NCI-H446 treated with DMSO at 0.1 percent for 48 hours (cell line): ENCODE measurements around the gene CCDC39.

Experiments
- DNase-seq: peaks from one replicate; lab custom pipeline; 2025; lab: John Stamatoyannopoulos, UW

Gene CCDC39

DNA sequence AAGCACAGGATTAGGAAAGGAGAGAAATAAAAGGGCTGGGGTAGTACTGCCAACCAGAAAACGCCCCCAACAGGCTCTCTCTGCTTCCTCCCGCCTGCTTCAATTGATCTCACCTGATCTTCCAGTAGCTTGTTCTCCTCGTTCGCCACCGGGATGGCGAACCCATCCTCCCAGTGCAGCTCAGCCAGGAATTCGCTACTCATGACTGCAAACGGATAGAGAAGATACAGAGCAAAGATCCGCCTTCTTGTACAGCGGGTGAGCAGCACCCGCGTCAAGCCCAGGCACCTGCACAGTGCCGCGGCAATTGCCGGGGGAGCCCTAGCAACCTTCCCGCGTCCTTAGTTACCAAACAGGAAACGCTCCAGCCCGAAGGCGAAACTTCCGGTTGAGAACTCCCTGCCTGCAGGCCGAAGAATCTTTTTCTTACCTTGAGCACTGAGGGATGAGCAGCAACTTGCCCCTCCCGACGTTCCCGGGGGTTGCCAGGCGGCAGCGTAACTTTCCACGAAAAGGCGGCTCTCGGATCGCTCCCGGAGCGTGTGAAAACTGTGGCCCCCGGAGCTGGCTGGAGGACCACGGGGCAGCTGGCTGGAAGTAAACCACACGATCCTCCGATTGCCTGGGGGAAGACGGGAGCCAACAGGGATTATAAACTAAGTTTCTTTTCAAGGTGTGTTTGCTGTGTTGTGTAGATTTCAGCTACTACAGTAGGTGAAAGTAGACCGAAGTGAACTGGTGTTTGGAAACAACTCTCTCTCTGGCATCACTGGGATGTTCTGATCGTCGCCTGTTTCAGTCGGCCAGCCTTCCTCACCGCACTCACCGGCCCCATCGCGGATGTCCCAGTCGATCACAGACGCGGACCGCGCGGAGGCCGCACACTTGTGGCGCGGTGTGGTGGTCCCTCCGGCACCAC, at the start of gene CCDC39:
Gene CCDC39 (minus strand): TSS at position 312 of the 919 bp plus-strand sequence. CDS start 109 bp downstream, at position 203.
- no peak for DNase-seq

DNA sequence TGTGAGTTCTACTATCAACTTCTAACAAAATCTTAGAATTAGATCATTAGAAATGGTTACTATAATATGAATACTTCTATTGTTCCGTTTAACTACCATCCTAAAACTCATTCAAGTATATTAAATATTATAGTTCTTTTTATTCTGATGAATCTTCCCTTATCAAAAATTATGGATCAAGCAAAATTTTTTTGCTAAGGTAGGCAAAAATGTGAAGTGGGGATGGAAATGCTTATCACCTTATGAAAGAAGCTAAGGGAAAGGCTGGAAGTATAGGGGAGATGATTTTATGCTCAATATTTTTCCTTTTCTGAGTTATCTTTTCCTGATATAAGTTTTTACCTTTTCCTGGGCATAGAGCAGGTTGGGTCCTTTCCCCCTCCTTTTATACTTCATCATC, 40.7 kb upstream of the CCDC39 start:
- no peak for DNase-seq

DNA sequence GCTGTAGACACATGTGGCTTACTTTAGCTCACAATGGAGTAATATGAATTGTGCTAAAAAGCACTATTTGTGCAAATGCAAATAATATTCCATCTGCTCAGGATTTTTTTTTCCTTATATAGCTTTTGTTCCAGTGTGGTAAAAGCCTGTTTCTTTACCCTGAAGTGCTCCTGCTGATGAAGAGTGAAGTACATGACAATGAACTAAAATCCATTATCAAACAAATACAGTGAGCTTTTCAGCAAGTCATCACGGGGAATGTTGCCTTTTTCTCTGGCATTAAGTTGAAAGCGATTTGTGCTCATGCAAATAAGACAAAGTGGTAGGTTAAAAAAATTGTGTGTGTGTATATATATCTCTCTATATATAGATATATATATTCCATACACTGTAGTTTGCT, 28.6 kb upstream of the CCDC39 start:
- no peak for DNase-seq

DNA sequence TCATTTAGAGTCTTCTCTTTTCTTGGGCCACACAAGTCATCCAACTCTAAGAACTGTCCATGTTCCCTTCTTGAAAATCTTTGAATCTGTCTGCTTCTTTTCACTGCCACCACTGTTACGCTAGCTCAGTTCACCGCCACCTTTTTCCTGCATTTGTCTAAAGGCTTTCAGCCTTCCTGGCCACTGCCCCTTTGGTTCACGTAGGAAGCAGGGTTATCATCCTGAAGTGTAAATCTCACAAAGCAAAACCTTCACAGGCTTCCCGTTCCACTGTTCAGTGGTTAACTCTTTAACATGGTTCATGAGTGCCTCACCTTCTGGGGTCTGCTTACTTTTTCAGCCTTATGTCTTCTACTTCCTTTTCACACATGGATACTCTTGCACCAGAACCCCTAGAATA, 26.3 kb upstream of the CCDC39 start:
- DNase-seq: no peak

DNA sequence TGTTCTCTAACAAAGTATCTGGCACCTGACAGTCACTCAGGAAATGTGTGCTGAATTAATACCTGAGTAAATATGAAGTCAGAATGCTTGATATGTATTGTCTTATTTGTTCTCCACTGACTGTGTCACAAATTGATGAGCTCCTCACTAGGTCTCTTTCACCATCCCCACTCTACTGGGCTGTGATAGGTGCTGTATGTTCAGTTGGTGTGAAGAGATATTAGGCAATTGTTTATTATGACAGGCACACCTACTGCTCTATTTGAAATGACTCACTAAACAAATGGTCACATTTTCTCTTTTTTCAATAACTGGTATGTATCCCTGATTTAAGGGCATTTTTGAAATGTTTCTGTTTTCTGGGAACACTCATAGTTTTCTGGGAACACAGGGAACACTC, 25.2 kb upstream of the CCDC39 start:
- no peak for DNase-seq

DNA sequence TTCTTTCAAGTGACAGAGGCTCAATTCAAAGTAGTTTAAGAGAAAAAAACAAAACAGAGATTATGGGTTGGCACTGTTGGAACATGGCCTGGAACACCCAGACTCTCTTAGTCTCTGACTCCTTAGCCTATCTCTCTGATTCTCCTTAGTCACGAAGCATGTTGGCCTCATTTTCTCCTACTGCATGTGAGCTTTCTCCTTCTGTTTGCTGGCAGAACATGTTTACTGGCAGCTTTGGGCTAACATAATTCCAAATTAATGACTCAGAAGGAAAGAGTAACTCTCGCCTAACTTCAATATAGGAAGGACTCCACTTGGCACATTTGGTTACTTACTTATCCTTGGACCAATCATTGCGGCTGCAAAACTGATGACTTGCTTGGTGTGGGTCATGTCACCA, 21.7 kb upstream of the CCDC39 start:
- DNase-seq: no peak

DNA sequence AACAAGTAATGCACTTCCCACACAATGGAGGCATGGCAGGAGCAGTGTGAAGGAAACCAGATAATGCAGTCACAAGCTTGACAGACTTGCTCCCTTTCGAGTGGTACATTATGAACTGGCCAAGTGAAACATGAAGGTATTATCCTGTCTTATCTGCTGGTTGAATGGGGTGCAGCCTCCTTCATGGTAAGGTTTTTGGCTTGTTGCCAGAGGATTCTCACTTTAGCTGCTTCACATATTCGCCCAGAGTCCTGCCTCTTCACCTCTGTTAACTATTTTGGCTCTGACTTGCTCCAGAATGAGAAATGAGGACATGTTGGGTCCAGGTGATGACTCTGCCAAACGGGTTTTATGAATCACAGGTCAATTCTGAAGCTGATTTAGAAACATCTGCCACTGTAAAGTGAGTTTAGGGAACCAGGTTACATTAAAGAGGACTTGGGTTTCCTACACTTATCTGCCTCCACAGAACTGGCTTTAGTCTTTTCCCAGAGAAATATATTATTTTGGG, 19.5 kb upstream of the CCDC39 start:
- no peak for DNase-seq

DNA sequence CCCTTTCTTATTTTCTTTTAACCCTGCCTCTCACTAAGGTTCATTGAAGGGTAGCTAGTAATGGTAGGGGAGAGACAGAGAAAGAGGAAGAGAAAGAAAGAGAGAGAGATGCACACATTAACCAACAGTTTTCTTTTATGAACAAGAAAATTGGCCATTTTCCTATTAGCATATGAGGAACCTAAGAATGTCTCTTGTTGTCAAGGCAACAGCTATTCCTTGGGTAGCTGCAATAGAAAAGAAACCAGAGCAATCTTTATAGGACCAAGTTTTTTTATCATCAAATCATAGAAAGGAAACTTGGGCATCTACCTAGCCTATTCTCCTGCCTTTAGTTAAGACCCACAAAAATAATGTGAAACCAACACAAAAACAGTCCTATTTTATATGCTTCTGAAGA, 15.0 kb upstream of the CCDC39 start:
- DNase-seq: no peak

DNA sequence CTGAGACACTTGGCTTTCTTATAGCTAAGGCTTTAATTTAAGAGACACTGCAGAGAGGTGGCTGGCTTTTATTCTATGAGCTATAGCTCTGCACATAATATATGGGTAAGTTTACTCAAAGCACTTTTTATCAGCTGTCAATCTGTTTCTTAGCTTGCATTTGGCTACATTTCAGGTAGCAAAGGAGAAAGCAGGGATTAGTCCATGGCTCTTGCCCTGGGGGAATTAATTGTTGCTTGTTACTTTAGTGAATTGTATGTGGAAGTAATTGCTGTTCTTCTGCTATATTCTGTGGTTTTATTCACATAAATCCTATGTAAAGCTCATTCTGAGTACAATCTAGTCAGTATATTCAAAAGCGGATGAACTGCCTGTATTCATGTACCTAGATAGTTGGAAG, 14.4 kb upstream of the CCDC39 start:
- DNase-seq: no peak

DNA sequence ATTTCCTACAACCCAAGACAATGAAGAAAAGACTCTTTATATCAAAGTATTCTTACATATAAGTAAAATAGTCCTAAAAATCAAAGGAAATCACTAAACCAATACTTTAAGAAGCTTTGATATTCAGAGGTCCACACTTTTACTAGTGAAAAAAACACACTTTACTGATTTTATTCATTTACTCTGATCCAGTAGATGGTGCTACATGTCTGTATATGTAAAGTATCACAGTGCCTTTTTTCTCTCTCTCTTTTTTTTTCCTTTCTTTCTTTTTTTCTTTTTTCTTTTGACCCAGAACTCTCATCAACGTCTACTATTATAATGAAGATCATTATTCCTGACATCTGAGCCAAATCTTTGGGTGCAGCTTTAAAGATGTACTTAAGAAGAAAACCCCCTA, 10.8 kb upstream of the CCDC39 start:
- no peak for DNase-seq

DNA sequence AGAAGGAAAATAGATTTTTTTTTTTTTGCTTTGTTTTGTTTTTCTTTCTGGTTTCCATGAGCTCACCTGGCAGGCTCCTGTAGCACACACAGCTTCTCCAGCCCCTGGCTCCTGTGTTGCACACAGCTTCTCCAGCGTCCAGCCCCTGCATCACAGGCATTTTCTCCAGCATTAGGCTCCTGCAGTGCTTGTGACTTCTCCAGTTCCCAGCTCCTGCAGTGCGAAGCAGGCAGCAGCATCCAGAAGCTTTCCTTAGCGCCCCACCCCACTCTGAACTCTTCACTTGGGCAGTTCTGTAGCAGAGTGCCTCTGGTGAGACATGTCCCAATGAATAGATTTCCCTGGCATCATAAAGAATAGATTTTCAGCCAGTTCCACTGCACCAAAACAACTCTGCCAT, 5.5 kb upstream of the CCDC39 start:
- DNase-seq: no peak

DNA sequence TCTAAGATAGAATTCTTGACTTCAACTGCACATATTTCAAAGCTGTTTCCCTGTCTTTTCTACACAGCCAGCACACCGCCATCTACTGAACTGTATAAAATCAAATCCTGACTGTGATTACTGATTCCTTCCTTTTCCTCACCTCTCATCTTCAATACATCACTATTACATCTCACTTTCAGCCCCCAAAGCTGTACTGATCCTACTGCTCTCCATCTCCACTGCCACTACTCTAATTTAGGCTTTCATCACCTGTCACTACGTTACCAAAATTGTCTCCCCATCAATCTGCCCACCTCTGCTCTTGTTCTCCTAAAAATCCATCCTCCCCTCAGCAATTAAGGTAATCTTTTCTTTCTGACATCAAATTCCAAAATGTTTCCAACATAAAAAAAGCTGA, 4.5 kb upstream of the CCDC39 start:
- DNase-seq: no peak

DNA sequence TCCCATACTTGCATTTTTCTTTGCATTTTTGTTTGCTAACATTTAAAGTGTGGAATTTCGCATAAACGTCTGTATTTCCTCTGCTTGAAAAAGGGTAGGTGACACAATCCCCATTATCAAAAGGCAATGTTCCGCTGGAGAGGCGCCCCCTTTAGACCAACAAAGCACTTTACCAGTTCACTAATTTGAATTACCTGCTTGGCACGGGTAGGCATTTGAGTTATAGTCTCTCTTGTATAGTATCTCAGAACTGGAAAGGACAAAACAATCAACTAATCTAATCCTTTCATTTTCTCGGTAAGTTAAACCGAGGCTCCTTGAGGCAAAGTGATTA, 775 bp upstream of the CCDC39 start:
- no peak for DNase-seq

DNA sequence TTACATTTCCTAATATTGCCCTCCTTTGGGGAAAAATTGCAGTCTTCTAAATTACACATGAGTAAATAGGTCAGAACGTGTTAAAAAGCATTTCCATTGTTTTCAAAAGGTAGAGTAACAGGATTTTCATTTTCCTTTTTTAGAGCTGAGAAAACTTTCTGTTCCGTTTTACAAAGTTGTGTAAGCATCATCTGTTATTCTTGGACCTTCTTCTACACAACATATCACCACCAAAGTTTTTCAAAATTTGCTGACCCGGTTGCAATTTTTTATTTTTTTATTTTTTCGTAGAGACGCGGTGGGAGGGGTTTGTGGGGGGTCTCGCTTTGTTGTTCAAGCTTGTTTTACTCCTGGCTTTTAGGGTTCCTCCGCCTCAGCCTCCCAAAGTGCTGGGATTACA, 1.1 kb downstream of the CCDC39 start:
- no peak for DNase-seq

DNA sequence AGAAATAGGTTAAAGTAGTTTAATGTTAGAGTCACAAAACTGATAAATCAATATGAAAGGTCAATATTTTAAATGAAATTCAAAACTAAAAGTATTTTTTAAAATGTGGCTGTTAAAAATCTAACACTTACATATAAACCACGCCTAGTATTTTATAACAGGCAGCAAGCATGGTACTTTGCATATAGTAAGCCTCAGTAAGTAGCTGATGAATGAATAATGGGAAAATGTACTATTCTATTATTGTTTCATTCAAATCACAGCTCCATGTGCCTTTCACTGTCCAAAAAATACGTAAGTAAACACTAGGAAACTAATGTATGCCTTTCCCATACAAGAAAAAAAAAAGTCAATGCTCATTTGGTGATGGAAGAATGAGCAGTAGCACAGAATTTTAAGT, 17.8 kb downstream of the CCDC39 start:
- DNase-seq: no peak

DNA sequence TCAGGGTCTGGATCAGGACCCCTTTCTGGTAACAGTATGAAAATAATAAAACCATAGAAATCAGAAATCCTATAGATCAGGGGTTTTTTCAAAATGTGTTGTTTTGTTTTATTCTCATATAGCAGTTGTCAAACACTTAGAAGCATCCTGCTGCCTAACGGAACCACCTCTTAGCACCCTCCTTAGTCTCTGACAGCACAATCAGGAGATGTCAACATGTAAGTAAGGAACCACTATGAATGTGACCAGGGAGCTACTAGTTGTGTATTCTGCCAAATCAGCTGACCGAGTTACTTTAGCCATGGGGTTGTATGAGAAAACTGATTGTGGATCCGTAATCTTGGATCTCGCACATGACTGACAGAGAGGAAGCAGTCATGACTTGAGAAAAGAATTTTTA, 22.2 kb downstream of the CCDC39 start:
- no peak for DNase-seq

DNA sequence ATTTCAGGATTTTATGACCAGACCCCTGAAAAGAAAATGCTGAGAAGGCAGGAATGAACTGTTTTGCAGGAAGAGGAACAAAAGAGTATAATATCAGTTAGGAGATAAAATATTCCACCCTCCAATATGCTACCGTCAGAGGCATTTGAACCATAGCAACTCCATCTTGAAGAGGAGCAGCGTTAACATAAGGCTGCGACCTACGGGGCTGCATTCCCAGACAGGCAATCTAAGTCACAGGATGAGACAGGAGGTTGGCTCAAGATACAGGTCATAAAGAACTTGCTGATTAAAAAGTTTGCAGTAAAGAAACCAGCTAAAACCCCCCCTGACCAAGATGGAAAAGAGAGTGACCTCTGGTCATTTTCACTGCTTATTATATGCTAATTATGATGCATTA, 22.9 kb downstream of the CCDC39 start:
- no peak for DNase-seq

DNA sequence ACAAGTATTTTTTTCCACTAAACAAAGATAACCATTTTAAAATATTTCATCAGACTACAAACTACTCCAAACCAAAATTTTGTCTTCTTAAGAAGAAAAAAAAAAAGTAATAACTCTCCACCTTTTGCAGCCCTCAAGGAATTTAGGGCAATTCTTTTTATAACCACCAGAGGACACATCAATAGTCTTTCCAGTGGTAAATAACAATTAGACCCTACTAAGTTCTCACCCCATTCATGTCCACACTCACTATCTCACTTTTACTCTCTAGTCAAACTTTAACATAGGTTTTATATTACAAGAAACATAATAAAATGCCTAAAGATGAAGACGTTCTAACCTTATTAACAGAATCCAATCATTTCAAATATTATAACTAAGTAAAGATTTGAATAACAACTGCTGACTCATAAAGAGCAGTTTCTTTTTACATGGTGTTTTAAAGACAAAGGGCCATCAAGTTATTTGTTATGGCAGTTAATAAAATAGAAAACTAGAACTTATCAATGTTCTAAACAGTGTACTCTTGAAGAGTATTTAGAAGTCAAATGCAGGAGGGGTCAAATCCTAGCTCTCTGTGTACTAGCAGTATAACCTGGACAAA, 33.0 kb downstream of the CCDC39 start:
- no peak for DNase-seq

DNA sequence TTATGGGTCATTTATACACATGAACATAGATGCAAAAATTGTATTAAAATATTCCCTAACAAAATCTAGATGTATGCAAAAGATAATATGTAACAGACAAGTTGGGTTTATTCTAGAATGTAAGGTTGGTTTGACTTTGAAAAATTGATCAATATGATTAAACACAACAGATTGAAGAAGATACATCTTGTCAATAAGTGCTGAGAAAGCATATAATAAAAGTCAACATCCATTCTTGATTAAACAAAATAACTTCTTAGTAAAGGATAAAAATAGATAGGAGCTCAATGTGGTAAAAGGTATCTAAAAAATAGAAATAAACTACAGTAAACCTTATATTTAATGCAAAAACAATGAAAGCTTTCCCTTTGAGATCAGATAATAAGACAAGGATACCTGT, 38.3 kb downstream of the CCDC39 start:
- no peak for DNase-seq

DNA sequence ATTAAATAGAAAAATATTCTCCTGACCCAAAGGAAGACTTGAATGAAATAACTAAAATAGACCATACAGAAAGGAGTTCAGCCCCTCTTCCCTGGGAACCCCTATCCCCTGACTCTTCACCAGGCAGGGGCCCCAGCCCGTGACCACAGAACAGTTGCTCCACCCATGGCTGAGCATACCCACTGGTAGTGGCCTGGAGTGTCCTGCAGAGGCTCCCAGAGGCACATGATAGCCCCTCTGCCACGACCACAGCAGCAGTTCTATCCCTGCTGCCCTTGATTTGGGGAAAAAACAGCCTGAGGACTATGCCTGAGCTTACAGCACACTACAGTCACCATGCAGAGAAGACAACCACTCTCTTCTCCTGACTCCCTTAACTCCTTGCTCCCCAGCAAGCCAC, 45.6 kb downstream of the CCDC39 start:
- DNase-seq: no peak

DNA sequence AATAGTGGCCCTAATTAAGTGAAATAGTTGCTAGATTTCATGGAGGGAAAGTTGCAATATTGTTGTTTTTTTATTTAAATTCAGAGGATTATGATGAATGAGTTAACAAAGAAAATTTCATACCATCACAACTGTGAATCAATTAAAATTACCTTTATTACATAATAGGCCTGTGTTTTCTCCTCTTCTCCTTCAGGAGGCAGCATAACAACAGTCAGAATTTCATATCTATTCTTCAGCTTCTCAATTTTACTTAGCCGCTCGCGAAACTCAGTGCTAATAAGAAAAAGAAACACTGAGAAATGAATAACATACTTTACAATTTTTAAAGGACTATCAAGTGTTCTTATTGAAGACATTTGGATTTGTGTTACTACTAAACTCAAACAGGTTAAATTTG, 48.0 kb downstream of the CCDC39 start:
- DNase-seq: no peak

DNA sequence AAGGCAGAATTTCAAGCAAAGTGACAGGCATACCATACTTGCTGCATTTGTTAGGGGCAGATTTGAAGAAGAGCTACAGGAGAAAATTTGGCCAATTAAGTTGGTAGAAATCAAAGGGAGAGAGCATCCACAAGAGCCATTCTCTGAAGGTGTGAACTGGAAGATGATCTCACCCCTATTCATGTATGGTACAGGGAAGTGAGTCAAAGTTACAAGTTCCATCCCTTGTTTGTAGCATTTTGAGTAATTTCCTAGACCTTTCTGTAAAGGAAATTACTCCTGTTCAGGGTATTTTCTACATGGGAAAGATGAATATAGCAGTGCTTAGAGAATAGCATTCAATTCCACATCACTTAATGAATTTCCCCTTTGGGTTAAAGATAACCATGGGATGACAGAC, 48.9 kb downstream of the CCDC39 start:
- DNase-seq: no peak

DNA sequence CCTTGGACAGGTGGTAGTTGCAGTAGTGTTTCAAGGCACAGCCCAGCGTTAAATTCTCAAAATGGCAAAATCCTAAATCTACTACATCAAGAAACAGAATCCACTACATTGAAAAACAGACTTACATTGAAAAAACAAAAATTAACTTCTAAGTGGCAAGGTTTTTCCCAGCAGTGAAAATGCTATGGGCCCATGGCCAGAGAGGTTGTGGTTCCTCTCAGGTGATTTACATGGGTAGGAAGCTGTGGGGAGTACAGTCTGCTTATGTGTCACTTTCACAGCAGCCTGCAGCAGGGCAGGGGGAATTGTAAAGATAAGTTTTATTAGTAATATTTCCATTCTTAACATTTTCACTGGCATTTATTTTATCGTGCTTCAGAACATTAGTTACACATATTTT, 52.4 kb downstream of the CCDC39 start:
- DNase-seq: no peak

DNA sequence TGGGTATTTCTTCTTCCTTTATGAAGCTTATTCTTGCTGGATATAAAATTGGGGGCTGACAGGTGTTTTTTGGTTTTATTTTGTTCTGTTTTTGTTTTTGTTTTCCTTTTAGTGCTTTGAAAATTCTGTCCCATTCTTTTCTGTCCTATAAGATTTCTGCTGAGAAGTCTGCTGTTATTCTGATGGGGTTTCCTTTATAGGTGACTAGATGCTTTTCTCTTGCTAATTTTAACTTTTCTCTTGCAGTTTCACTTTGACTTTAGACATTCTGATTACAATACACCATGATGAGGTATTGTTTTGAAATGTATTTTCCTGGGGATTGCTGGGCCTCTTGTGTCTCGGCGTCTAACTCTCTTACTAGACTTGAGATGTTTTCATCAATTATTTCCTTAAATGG, 54.6 kb downstream of the CCDC39 start:
- no peak for DNase-seq
